GM19043 (cell line): ENCODE measurements around the gene FGB.

Experiments used
- ATAC-seq: cut with Tn5 transposase; IDR thresholded peaks from one replicate; pipeline ENCODE4 v1.9.1; 2021; ENCODE audit warnings: low read depth; ENCODE audit not compliant: unreplicated experiment

The FGB gene

DNA sequence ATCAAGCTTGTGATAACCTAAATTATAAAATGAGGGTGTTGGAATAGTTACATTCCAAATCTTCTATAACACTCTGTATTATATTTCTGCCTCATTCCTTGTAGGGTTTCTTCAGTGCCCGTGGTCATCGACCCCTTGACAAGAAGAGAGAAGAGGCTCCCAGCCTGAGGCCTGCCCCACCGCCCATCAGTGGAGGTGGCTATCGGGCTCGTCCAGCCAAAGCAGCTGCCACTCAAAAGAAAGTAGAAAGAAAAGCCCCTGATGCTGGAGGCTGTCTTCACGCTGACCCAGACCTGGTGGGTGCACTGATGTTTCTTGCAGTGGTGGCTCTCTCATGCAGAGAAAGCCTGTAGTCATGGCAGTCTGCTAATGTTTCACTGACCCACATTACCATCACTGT is 2.9 kb downstream of the FGB start:
- ATAC-seq = no peak

DNA sequence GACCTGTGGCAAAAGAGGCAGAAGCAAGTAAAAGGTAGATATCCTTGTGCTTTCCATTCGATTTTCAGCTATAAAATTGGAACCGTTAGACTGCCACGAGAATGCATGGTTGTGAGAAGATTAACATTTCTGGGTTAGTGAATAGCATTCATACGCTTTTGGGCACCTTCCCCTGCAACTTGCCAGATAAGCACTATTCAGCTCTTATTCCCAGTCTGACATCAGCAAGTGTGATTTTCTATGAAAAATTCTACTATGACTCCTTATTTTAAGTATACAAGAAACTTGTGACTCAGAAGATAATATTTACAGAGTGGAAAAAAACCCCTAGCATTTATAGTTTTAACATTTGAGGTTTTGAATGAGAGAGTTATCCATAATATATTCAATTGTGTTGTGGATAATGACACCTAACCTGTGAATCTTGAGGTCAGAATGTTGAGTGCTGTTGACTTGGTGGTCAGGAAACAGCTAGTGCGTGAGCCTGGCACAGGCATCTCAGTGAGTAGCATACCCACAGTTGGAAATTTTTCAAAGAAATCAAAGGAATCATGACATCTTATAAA is 3.9 kb downstream of the FGB start:
- no peak for ATAC-seq

DNA sequence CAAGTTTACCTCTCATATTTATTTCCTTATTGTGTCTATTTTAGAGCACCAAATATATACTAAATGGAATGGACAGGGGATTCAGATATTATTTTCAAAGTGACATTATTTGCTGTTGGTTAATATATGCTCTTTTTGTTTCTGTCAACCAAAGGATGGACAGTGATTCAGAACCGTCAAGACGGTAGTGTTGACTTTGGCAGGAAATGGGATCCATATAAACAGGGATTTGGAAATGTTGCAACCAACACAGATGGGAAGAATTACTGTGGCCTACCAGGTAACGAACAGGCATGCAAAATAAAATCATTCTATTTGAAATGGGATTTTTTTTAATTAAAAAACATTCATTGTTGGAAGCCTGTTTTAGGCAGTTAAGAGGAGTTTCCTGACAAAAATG is 6.2 kb downstream of the FGB start:
- ATAC-seq = no peak

DNA sequence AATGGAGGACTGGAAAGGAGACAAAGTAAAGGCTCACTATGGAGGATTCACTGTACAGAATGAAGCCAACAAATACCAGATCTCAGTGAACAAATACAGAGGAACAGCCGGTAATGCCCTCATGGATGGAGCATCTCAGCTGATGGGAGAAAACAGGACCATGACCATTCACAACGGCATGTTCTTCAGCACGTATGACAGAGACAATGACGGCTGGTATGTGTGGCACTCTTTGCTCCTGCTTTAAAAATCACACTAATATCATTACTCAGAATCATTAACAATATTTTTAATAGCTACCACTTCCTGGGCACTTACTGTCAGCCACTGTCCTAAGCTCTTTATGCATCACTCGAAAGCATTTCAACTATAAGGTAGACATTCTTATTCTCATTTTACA is 6.8 kb downstream of the FGB start:
- no peak for ATAC-seq

DNA sequence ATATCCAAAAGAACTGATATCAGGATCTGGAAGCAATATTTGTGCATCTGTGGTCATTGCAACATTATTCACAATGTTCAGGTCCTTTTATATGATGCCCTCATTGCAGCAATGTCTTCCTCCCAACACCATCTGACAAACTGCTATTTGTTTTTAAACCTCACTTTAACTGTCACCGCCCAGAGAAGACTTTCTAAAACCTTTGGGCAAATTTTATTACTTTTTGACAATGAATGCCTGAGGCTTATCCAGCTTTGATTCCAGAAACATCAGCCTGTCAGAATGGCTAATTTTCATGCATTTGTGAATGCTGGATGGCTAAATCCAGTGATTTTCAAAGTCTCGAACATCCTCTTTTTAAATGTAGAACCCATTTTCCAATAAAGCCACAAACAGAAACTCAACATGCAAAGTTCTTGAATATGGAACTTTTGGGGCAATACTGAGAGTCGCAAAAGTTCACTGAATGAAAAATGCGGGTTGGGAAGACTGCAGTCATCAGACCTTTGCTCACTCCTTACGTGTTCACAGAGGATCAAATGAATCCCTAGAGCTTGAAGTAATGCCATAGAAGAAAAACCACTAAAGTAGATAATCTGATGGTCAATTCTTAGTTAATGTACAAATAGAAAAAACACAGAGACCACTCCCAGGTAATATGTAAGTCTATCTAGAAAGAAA is 10.5 kb downstream of the FGB start:
- ATAC-seq = no peak

DNA sequence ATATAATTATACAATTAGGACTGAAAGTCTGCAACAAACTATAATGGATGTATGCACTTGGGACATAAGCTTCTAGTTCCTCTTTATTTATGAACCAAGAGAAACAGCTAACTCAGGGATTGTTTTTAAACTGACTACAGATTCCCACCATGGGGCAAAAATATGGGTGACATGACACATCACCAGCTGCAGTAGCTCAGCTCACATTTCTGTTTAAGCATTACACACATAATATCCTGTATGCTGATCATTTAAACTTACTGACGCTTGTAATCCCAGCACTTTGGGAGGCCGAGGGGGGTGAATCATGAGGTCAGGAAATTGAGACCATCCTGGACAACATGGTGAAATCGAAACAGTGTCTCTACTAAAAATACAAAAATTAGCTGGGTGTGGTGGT is 11.5 kb downstream of the FGB start:
- no peak for ATAC-seq

DNA sequence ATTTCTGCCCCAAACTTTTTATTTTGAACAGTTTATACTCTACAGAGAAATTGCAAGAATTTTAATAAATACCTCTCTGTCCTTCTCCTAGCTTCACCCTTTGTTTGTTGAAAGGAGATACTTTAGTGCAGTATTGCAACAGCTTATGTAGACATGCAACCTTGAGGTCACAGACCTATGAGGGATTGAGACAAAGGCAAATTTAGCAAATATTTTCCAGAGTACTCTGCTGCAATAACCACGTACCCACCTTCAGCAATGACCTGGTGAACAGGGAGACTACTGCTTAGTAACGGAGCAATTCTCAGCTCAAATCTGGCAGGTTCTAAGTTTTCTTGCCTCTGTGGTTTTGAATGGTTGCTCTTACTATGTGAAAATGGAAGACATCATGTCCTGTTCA is 14.5 kb downstream of the FGB start:
- ATAC-seq = no peak

DNA sequence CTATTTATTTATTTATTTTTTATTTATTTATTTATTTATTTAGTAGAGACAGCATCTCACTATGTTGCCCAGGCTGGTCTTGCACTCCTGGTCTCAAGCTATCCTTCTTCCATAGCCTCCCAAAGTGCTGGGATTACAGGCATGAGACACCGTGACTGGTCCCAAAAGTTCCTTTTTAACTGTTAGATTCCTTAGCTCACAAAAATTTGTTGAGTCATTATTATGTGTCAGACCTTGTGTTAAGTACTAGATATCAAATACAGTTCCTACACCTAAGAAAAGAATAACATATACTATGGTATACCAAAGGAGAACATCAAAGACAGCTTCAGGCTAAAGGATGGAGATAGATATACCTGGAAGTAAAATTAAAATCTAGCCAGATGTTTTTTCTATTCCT is 16.1 kb downstream of the FGB start:
- no peak for ATAC-seq

DNA sequence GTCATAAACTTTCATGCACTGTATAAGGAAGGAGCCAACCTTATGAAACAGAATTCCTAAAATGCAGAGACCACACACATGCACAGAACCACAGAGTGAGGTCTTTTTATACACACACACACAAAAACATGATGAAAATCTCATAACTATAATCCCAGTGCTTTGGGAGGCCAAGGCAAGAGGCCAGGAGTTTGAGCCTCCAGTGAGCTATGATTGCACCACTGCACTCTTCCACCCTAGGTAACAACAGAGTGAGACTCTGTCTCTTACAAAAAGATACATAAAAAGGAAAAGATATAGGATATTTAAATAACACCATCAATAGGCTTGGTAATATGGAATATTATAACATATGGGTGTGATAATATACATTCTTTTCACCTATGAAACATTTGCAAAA is 17.1 kb downstream of the FGB start:
- ATAC-seq = no peak

DNA sequence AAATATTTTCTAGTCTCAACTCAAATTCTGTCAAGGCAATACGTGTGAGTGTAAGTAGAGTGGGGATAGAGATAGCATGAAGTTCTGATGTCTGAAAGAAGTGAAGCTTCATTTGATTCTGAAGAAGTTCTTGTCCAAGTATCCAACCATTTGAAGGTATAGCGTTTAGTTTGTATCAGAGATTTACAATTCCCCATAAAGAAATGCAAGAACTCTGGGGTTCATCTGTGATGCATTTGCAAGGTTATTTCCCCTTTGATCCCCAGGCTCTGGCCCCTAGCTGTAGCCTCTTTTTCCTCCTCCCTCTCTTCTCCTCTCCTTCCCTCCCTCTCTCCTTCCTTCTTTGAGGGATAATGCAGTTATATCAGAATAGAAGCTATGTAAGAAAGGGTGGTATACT is 19.9 kb downstream of the FGB start:
- ATAC-seq = no peak

DNA sequence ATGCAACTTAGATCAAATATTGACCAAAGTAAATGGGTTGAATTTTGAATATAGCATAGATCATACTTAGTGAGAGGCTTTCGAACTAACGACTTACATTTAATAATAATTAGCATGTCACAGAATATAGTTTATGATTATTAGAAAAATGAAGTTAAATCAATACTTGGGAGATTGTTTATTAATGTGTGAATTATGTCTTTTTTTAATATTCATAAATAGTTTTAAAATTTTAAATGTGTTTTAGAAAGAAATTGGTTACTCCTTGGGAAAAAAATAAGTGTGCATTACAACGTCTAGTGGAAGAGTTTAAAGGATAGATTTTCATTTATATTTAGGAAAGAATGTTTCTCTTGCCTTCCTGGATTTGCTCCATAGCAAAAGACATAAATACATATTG is 20.4 kb downstream of the FGB start:
- ATAC-seq = no peak

DNA sequence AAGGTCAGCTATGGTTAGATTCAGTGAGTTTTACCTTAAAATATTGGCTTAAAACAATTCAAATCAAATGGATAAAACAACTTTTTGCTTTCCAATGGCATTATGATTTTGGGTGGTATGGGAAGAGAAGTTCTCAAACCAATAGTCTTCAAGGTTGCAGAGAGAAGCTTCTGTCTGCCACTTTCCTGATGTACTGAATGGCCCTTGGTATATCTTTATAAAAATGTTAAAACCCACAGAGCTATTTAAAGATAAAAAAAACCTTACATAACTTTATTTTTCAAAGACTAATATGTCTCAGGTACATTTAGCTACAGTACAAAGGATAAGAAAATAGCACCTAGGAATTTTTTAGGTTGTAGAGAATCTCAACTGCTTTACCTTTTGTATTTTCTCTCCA is 20.9 kb downstream of the FGB start:
- ATAC-seq = no peak

DNA sequence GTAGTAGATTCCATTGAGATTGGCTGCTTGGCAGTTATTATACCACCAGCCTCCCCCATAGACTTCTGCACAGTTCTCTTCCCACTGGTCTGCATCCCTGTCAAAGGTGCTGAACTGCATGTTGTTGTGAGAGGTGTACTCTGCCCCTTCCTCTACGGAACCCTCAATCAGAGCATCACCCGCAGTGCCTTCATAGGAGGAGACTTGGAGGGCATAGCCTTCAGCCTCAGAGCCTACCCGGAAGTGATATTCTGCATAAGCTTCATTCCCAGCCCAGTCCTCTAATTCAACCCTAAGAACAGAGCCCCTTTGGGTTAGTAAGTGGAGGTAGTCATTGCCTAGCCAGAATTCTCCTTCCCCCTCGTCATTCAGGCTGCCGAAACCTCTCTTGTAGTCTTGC is 21.4 kb downstream of the FGB start:
- ATAC-seq = no peak

DNA sequence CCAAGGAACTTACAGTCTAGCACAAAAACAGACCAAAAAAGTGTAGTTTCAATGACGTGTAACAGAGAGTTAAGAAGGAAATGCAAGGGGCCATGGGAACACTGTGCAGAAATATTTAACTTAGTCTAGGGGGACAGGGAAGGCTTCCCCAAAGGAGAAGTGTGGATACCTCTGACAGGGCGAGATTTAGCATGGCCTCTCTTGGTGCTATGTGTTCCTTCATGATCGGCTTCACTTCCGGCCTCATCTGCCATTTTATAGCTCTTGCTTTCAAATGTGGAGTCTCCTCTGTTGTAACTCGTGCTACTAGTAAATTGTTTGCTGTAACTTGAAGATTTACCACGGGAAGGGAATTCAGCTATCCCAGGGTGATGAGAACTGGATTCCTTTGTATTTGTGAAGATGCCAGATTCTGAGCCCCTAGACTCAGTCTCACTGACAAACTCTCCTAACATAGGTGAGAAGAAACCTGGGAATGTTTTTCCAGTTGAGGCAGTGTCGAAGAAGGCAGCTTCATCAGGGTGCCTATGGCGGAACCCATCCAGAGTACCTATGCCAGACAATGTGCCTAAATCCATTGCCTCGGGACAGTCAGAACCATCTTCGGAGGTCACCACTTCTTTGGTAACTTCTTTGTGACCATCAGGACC is 22.7 kb downstream of the FGB start:
- ATAC-seq = no peak

DNA sequence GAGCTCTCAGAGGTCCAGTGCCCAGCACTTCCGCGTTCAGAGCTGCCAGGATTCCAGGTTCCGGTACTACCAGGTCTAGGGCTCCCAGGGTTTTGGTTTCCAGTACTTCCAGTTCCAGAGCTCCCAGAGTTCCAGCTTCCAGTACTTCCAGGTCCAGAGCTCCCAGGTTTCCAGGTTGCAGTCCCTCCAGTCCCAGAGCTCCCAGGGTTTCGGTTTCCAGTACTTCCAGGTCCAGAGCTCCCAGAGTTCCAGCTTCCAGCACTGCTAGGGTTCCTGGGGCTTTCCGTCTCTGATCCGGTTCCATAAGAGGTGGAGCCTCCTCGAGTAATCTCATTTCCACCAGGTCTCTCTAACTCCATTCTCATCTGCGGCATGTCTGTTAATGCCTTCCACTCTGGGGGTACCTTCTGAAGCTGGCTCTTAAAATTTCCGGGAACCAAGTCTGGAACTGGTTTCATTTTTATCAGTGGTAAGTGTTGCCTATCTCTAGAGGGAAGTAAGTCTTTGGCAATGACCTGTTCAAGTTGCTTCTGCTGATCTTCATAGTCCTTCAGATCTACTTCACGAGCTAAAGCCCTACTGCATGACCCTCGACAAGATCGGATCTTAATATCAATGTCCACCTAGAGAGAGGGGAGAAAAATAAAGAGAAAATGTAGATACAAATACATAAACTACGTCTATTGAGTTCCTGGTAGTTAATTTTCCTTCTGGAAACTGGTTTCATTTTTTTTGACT is 23.7 kb downstream of the FGB start:
- no peak for ATAC-seq

DNA sequence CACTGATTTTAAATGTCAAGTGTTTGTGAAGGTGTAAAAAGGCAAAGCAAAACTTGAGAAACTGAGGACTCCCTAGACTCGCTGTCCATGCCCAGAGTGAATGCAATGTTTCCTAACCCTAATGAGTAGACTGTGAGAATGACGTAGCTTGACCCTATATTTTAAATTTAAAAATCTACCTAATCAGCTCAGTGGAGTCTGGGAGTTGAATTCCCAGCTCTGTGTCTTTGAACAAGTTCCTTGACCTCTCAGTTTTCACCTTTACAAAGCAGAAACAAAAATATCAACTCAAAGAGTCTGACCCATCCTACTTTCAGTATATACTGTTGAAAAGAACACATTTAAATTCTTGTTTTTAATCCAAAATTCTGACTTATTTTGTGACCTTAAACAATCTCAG is 25.4 kb downstream of the FGB start:
- ATAC-seq = no peak

DNA sequence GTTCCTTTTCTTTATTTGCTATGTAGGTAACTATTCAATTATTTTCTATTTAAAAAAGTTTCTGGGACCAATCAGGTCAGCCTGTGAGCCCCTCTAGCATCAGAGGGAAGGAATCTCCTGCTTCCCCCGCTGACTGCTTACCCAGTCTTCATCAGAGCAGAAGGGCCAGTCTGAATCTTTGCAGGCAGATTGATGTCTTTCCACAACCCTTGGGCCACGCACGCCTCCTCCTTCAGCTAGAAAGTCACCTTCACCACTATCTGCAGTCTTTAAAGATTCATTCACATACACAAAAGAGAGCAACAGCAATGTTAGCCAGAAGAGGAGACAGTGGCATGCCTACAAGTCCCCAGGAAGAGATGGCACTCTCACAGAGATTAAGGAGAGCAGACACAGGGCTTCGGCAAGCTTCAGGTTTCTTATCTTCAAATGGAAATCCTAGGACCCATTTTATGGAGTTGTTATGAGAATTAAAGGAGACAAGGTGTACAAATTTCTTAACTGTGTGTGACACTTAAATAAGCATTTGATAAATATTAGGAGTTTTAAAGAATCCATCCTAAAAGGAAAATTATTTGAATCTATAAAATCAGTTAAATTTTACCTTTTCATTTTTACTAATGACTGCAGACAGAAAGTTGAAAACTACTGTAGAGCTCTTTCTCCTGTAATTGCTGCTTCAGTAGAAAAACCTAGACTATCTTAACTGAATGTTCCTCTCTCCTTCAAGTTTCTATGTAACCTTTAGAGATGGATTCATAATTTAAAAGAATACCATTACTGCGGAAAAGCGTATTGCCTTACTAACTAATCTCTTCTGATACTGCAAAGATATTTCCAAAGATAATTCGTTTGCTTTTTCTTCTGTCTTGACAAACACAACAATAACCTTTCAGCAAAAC is 26.7 kb downstream of the FGB start:
- no peak for ATAC-seq

DNA sequence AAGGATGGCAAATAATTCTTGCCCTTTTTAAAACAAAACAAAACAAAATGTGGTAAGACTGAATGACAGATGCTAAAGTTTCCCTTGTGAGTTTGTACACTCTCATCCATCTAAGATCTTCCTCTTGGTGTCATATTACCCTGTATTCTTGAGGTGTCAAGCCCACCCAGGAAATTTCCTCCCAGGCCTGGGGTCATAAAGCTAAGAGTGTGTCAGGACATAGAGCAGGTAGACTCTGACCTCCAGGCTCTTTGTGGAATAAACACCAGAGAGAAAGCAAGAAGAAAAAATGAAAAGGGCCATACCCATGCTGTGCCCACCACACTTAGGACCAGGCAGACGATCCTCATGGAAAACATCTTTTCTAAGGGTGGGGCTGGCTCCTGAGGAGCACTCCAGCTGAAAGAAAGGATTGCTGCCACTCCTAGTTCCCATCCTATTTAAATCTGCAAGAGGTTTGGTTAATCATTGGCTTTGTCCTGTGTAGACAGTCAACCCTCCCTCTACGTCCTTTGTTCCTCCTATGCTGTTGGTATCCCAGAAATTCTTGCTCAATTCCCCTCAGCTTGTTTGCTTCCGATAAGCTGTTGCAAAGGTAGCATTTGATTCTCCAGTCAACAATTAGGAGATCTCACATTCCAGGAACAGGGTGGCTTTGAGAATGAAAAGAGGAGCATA is 27.7 kb downstream of the FGB start, which contains the start of gene FGA:
Gene FGA, minus strand, starts transcription at position 414 of the 678 bp plus-strand sequence. Its CDS starts 55 bp downstream, at position 359.
- no peak for ATAC-seq

DNA sequence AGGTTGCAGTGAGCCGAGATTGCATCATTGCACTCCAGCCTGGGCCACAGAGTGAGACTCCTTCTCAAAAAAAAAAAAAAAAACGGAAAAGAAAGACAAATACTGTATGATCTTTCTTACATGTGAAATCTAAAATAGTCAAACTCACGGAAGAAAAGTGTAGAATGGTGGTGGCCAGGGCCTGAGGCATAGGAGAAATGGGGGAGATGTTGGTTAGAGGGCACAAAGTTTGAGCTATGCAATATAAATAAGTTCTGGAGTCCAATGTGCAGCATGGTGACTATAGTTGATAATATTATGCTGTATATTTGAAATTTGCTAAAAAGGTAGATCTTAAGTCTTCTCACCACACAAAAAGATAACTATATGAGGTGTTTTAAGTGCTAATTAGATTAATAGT is 29.1 kb downstream of the FGB start:
- no peak for ATAC-seq

DNA sequence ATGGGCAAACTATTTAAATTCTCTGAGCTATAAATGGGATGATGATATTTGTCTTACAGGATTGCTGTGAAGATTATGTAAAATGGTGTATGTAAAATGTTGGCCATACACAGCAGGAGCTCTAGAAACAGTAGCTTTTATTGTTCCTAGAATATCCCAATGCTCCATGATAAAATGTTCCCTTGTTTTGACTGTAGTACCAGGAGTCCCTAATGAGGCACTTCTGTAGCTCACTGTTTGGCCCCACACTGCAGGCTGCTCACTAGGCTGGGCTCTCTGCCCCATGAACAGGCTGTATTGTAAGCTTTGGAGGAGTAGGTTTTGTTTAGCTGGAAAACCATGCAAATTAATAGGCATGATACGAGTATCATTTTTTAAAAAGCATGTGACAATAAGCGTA is 31.1 kb downstream of the FGB start:
- ATAC-seq = no peak
